G401.6 (cell line): Measurements from ENCODE around the gene PRG3.

Source experiments
- FAIRE-seq: peaks from 2 replicates; lab custom pipeline; 2012; peaks lifted over from hg19 to GRCh38; lab: Jason Lieb, UNC

PRG3 gene

GRCh38 chr11:57380975-57381374, at the start of gene PRG3:
Gene PRG3 (minus strand): TSS chr11:57381150. CDS start chr11:57380708, 442 bp downstream.
- FAIRE-seq, result no peak

GRCh38 chr11:57429946-57430345, 49.0 kb upstream of the PRG3 start:
- no peak for FAIRE-seq

GRCh38 chr11:57428643-57429042, 47.7 kb upstream of the PRG3 start:
- FAIRE-seq, result no peak

DNA sequence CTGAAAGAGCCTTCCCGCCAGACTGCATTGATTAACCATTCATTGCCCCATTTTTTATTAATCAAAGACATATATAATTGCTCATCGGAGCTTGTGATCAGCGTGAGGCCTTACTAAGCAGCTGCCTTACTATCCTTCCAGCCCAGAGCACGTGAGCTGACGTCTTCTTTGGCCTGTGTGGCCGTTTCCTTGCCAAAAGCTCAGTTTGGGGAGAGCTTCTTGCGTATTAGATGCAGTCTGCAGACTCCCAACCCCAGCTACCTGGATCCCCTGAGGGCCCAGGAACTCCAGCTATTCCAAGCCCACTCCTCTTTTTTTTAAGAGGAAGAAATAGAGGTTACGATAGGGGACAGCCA, 46.8 kb upstream of the PRG3 start:
- FAIRE-seq, result no peak

DNA sequence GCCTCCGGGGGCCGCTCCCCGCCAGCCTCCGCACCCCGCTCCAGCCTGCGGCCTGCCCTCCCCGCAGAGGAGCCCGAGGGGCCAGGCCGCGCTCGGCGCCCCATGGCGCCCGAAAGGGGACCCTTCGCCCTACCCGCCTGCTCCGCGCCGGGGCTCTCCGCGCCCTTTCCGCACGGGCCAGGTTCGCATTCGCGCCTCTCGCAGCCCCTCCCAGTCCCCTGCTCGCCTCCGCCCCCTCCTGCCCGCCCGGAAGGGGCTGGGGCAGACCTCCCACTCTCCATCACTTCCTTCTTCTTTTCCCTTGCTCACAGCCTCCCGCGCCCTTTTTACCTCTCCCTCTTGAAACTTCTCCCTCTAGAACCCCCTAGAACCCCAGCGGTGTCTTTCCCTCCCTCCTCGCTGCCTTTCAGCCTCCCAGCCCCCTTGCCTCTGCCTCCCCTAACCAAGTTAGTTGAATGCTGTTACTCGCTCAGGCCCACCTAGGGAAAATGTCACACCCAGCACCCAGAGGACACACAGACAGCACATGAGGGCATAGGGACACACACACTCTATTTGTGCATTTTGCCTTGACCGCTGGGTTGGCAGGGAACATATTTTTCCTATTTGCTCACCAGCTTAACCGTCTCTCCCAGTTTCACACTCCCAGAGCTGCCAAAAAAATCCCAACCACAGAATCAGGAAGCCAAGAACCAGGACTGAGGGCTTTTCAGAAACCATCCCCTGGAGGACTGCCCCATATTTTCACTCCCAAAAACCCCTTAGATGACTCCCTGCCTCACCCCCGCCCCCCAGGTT, 46.2 kb upstream of the PRG3 start, which contains the start of gene SLC43A3:
TSS of gene SLC43A3 (minus strand) at position 193 of the 798 bp plus-strand sequence. CDS start 949 bp downstream, outside the sequence.
- FAIRE-seq, result no peak

DNA sequence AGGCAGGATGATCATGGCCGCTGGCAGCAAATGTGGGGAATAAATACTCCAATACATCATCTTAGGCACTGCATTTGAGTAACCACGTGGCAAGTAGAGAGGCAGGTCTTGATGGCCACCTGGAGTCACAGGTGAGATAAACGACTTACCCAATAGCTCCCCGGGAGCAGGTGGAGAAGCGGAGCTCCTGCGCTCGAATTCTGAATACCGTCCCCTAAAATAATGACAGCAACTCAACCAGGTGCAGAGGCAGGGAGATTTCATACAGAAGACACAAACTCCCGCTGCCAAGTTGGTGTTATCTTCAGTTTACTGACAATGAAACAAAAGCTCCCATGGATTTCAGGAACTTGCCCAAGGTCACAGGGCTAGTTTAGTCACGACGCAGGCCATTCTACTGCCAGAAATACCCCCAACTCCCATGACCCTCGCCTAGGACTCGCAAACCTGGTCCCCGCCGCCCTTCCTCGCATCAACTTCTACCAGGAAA, 45.5 kb upstream of the PRG3 start:
- FAIRE-seq, result no peak

- FAIRE-seq, result no peak
Observed at GRCh38 chr11:57425565-57426438, 44.9 kb upstream of the PRG3 start.

DNA sequence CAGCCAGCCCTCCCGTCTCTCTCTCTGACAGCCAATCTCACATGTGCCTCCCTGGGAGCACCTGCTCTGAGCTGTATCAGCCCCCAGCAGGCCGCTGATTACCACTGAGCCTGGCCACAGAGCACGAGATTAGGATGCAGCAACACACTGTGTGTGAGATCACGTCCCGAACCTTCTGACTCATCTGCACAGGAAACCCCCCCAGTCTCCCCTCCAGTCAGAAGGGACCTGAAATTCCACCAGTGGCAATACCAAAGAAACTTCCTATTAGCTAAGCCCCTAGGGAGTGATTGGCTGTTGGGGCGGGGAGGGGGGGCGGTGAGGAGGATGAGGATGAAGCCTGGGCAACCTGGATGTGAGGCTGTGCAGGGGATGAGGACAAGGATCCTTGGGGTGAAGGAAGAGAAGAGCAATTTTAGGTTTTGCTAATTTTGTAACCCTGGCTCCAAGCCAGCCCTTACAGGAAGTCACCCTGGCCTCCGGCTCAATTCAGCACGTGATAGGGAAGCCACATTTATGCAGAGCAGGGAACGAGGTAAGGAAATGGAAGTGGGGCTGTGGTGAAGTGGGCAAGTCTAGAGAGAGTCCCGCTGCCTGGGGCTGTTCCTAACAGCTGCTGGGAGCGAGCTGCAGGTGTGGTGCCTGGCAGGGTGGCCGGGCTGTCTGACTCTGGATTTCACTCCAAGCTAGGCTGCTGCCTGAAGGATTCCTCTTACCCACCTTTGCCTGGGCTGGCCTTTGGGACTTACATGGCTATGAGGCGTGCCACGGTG, 44.0 kb upstream of the PRG3 start:
- no peak for FAIRE-seq

DNA sequence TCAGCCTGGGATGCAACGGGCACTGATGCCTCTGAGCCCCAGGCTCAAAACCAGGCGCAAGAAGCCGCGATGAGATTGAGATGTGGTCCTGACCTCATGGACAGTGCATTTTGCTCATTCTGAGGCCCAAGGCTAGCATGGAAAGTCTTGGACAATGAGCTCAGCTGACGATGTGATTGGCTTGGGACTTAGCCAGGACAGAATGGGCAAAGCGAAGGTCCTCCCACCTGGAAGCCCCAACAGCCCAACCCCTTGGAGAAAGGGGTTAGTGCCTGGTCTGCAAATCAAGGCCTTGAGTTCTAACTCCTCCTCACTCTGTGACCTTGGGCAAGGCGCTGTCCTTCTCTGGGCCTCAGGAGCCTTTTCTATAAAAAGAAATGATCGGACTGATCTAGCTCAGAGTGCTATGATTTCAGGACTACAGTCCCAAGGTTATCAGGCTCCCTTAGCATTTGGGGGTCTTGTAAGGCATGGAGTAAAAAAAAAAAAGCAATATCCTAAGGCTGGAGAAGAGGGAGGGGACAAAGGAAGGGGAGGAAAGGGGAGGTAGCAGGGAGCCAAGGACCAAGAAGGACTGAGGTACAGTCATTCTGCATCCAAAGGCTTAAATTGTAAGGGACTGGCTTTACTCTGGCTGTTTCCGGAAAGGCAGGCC, 43.3 kb upstream of the PRG3 start:
- FAIRE-seq, result no peak

- FAIRE-seq, result no peak
Observed at GRCh38 chr11:57422669-57423068, 41.7 kb upstream of the PRG3 start.

DNA sequence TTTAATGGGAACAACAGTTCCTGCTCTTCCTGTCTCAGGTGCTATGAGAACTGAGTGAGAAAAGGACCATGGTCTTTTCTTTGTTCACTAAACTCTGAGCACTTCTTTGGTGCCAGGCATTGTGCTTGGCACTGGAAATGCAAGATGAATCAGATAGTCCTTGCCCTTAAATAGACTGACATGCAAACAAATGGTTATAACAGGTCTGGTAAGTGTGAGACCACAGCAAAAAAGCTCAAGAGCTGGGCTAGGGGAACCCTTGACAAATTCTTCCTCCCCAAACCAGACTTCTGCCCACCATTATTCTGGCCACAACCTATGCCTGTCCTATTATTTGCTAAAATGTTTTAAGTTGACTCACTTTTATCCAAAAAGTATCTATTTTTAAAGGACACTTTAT, 40.9 kb upstream of the PRG3 start:
- no peak for FAIRE-seq

GRCh38 chr11:57421066-57421465, 40.1 kb upstream of the PRG3 start:
- no peak for FAIRE-seq

GRCh38 chr11:57419146-57419545, 38.2 kb upstream of the PRG3 start:
- no peak for FAIRE-seq

DNA sequence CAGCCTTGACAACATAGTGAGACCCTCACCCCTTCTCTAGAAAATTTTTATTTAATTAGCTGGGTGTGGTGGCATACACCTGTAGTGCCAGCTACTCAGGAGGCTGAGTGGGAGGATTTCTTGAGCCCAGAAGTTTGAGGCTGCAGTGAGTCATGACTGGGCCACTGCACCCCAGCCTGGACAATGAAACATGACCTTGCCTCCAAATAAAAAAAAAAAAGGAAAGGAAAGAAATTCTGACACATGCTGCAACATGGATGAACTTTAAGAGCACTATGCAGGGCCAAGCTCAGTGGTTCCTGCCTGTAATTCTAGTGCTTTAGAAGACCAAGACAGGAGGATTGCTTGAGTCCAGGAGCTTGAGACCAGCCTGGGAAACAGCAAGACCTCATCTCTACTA, 37.2 kb upstream of the PRG3 start:
- FAIRE-seq, result no peak

DNA sequence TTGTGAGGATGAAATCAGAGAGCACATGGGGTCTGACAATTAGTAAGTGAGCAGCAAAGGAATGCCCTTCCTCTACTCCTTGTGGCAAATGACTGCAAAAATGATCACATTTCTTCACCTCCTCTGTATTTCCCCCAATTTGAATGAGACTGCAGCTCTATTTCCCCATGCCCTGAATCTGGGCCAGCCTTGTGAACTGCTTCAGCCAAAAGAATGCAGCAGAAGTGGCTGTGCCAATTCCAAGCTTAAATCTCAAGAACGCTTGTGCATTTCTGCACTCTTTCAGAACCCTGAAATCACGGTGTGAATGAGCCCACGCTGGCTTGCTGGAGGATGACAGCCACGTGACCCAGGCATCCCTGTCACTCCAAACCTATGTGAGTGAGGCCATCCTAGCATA, 36.1 kb upstream of the PRG3 start:
- no peak for FAIRE-seq

DNA sequence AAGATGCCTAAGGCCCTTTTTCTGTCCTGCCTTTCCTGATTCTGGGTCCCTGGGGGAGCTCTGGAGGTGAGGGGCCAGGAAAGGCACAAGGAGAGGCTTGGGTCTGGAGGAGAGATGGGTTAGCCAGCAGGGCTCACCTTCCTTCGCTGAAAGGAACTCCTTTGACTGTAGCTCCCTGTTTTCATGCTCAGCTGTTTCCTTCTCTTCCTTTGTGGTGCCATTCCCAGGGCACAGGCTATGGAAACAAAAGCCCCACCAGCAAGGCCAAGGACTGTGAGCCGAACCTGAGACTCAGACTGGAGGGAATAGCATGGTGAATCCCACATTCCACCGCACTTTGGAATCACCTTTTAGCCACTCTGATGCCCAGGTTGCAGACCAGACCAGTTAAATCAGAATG, 35.5 kb upstream of the PRG3 start:
- FAIRE-seq, result no peak

DNA sequence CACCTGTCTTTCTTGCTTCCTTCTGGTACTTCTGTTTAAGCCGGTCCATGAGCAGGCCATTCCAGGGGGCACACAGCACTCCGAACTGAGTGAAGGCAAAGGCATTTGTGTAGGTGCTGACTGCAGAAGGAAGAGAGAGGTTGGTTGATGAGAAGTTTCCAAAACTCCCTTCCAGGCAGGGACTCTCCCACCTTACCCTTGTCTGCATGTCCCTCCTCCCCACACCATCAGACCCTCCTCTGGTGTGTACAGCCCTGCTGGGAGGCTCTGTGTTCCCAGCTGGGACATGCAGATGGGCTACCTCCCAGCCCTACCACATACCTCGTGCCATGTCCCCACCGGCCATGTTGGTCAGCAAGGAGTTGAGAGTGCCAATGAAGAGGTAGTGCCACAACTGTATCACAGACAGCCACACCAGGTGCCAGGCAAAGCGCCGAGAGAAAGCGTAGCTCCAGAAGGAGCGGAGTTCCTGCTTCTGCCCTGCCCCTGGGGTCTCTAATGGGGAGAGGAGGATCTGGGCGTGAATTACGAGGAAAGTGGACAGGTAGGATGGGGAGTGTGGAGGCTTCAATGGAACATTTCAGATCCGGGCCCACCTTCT, 33.8 kb upstream of the PRG3 start:
- FAIRE-seq, result no peak

DNA sequence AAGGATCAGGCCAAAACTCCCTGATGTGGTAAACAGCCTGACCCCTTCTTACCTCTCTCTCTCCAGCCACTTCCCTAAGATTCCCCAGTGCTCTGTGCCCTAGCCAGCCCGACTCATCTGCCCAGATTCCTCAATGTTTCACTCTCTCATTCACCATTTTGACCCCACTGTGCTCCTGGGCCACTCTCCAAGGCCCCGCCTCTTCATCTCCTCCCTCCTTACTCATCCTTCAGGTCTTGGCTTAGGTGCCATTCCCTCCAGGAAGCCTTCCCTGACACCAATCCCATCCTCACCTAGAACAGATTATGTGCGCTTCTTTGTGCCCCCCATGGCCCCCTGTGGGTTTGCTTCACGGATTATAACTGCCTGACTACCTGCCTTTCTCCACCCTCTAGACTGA, 32.7 kb upstream of the PRG3 start:
- FAIRE-seq, result no peak

DNA sequence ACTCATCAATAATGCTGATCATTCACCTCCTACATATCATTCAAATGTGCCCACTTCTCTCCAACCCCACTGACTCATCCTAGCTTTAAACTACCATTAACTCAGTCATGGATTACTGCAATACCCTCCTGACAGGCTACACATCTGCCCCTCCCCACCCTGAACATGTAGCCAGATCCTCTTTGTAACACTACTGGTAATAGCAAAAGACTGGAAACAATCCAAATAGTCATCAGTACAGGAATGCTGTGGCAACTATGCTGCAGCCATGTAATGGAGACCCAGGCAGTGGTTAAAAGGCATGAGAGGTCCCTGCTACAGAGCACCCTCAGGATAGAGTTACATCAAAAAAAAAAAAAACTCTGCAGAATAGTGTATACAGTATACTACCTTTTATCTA, 29.3 kb upstream of the PRG3 start:
- FAIRE-seq, result no peak

- FAIRE-seq, result no peak
Observed at GRCh38 chr11:57409321-57410100, 28.6 kb upstream of the PRG3 start.

GRCh38 chr11:57408771-57409170, 27.8 kb upstream of the PRG3 start:
- FAIRE-seq, result no peak
